WTC11 (cell line): ENCODE measurements around the gene GAGE13. TPM values are rescaled to one million over a fixed set of nuclear protein-coding genes. Genes with fewer than 3 reads are reported as not detected.

Experiments used
- ATAC-seq: fragments of 200-7000 bp; cut with Tn5 transposase; 2 replicates; pipeline ENCODE4 v1.10.0; 2021; ENCODE audit warnings: mild to moderate bottlenecking, moderate library complexity
- CTCF ChIA-PET: fragments of 300-600 bp; sonication (Branson Sonifier 250); formaldehyde crosslinking; loops from one replicate; lab custom pipeline; 2021; ENCODE audit warnings: antibody characterized with exemption; lab: Charles Lee
- POLR2A ChIA-PET: fragments of 350-600 bp; sonication (Branson Sonifier 250); formaldehyde crosslinking; loops from one replicate; lab custom pipeline; 2021; ENCODE audit warnings: antibody characterized with exemption; lab: Charles Lee
- DNase-seq: peaks from one replicate; pipeline ENCODE4 v3.0.0; 2021; ENCODE audit warnings: low spot score
- H3K27ac Mint-ChIP-seq: 2 replicates; pipeline ENCODE4 v1.8.0; 2021; ENCODE audit warnings: mixed read lengths
- H3K27me3 Mint-ChIP-seq: 2 replicates; pipeline ENCODE4 v1.8.0; 2021; ENCODE audit warnings: low read depth, mild to moderate bottlenecking, moderate library complexity, mixed read lengths
- H3K36me3 Mint-ChIP-seq: 2 replicates; pipeline ENCODE4 v1.8.0; 2021; ENCODE audit warnings: mixed read lengths
- H3K4me1 Mint-ChIP-seq: 2 replicates; pipeline ENCODE4 v1.8.0; 2022; ENCODE audit warnings: mixed read lengths
- H3K4me3 Mint-ChIP-seq: 2 replicates; pipeline ENCODE4 v1.8.0; 2021; ENCODE audit warnings: mild to moderate bottlenecking, moderate library complexity, mixed read lengths
- H3K9me3 Mint-ChIP-seq: 2 replicates; pipeline ENCODE4 v1.8.0; 2021; ENCODE audit warnings: mixed read lengths
- EMX1 ChIP-seq: fragments of 250-450 bp; sonication (Bioruptor Pico); IDR thresholded peaks from 2 replicates; pipeline ENCODE4 v1.8.0; 2021; ENCODE audit warnings: mild to moderate bottlenecking
- FOXK1 ChIP-seq: sonication (generic); formaldehyde crosslinking; IDR thresholded peaks from 2 replicates; pipeline ENCODE4 v1.8.0; 2022; ENCODE audit warnings: mild to moderate bottlenecking, moderate library complexity, missing genetic modification reagents
- FOXP1 ChIP-seq: sonication (generic); formaldehyde crosslinking; IDR thresholded peaks from 2 replicates; pipeline ENCODE4 v1.8.0; 2022; ENCODE audit warnings: missing genetic modification reagents, mild to moderate bottlenecking, moderate library complexity, borderline replicate concordance
- GRHL2 ChIP-seq: fragments of 250-450 bp; sonication (Bioruptor Pico); IDR thresholded peaks from 2 replicates; pipeline ENCODE4 v1.8.0; 2022; ENCODE audit warnings: mild to moderate bottlenecking, moderate library complexity; ENCODE audit not compliant: insufficient replicate concordance, severe bottlenecking
- MXD4 ChIP-seq: fragments of 250-450 bp; sonication (Bioruptor Pico); IDR thresholded peaks from 2 replicates; pipeline ENCODE4 v1.8.0; 2021; ENCODE audit warnings: mild to moderate bottlenecking, moderate library complexity, borderline replicate concordance
- NFATC4 ChIP-seq: fragments of 250-450 bp; sonication (Bioruptor Pico); IDR thresholded peaks from 2 replicates; pipeline ENCODE4 v1.9.0; 2021; ENCODE audit warnings: mild to moderate bottlenecking
- NR3C1 ChIP-seq: sonication (generic); formaldehyde crosslinking; conservative IDR thresholded peaks from 2 replicates; pipeline ENCODE4 v1.8.1; 2023; ENCODE audit warnings: low read depth, mild to moderate bottlenecking, missing genetic modification reagents
- PRRX2 ChIP-seq: fragments of 250-450 bp; sonication (Bioruptor Pico); IDR thresholded peaks from 2 replicates; pipeline ENCODE4 v1.8.0; 2021; ENCODE audit warnings: mild to moderate bottlenecking
- SMAD4 ChIP-seq: sonication (generic); formaldehyde crosslinking; IDR thresholded peaks from 2 replicates; pipeline ENCODE4 v1.8.0; 2022; ENCODE audit warnings: mild to moderate bottlenecking, missing genetic modification reagents
- TP53 ChIP-seq: sonication (generic); formaldehyde crosslinking; IDR thresholded peaks from 2 replicates; pipeline ENCODE4 v1.8.1; 2023; ENCODE audit warnings: mild to moderate bottlenecking, missing genetic modification reagents
- ZNF138 ChIP-seq: sonication (generic); formaldehyde crosslinking; conservative IDR thresholded peaks from 2 replicates; pipeline ENCODE4 v1.8.1; 2022; ENCODE audit warnings: mild to moderate bottlenecking, moderate library complexity, missing genetic modification reagents
- ZNF232 ChIP-seq: sonication (generic); formaldehyde crosslinking; IDR thresholded peaks from 2 replicates; pipeline ENCODE4 v1.8.0; 2022; ENCODE audit warnings: mild to moderate bottlenecking, missing genetic modification reagents
- ZNF416 ChIP-seq: fragments of 250-450 bp; sonication (Bioruptor Pico); IDR thresholded peaks from 2 replicates; pipeline ENCODE4 v1.9.0; 2021; ENCODE audit warnings: mild to moderate bottlenecking, inconsistent platforms
- total RNA-seq: library from RNA; stranded (reverse); gene quantifications from 3 replicates; pipeline ENCODE4 v1.2.3, GENCODE V29; 2021
- TF ChIP-seq, protein P1 (sequence below): fragments of 250-450 bp; sonication (Bioruptor Pico); conservative IDR thresholded peaks from 2 replicates; pipeline ENCODE4 v1.9.0; 2021; ENCODE audit warnings: mild to moderate bottlenecking
- TF ChIP-seq, protein P2 (sequence below): sonication (generic); formaldehyde crosslinking; IDR thresholded peaks from 2 replicates; pipeline ENCODE4 v1.8.1; 2023; ENCODE audit warnings: mild to moderate bottlenecking, missing genetic modification reagents, borderline replicate concordance
- TF ChIP-seq, protein P3 (sequence below): sonication (generic); formaldehyde crosslinking; IDR thresholded peaks from 2 replicates; pipeline ENCODE4 v1.8.1; 2022; ENCODE audit warnings: missing genetic modification reagents, borderline replicate concordance
- TF ChIP-seq, protein P4 (sequence below): sonication (generic); formaldehyde crosslinking; IDR thresholded peaks from 2 replicates; pipeline ENCODE4 v1.8.1; 2023; ENCODE audit warnings: mild to moderate bottlenecking, missing genetic modification reagents
- TF ChIP-seq, protein P5 (sequence below): sonication (generic); formaldehyde crosslinking; IDR thresholded peaks from 2 replicates; pipeline ENCODE4 v1.8.1; 2023; ENCODE audit warnings: mild to moderate bottlenecking, missing genetic modification reagents
- TF ChIP-seq, protein P6 (sequence below): sonication (generic); formaldehyde crosslinking; IDR thresholded peaks from 2 replicates; pipeline ENCODE4 v1.8.1; 2022; ENCODE audit warnings: mild to moderate bottlenecking, moderate library complexity, missing genetic modification reagents
- TF ChIP-seq, protein P7 (sequence below): sonication (generic); formaldehyde crosslinking; IDR thresholded peaks from 2 replicates; pipeline ENCODE4 v1.8.0; 2023; ENCODE audit warnings: mild to moderate bottlenecking, missing genetic modification reagents
- TF ChIP-seq, protein P8 (sequence below): sonication (generic); formaldehyde crosslinking; IDR thresholded peaks from 2 replicates; pipeline ENCODE4 v1.8.0; 2022; ENCODE audit warnings: mild to moderate bottlenecking, missing genetic modification reagents

Gene GAGE13
- total RNA-seq, 1 experiment from 2014 or later: not detected

DNA sequence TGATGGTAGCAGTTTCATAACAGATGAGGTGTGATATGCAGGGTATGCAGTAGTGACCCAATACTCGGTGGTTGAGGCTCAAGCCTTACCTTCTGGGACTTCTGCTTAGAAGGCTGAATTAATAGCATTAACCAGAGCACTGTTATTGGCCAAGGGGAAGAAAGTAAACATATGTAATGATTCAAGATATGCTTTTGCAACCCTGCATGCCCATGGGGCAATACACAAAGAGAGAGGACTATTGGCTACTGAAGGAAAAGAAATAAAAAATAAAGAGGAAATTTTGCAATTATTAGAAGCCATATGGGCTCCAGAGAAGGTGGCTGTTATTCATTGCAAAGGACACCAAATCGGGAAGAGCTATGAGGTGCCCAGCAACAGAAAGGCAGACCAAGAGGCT lies 19.2 kb upstream of the GAGE13 start (continued):
- TF ChIP-seq ZNF138 (CRISPR knock-in tag) (no peak), MXD4 (CRISPR knock-in tag) (no peak), NR3C1 (CRISPR knock-in tag) (no peak), EMX1 (CRISPR knock-in tag) (no peak), ZNF232 (CRISPR knock-in tag) (no peak)
- TF ChIP-seq, protein P1, sequence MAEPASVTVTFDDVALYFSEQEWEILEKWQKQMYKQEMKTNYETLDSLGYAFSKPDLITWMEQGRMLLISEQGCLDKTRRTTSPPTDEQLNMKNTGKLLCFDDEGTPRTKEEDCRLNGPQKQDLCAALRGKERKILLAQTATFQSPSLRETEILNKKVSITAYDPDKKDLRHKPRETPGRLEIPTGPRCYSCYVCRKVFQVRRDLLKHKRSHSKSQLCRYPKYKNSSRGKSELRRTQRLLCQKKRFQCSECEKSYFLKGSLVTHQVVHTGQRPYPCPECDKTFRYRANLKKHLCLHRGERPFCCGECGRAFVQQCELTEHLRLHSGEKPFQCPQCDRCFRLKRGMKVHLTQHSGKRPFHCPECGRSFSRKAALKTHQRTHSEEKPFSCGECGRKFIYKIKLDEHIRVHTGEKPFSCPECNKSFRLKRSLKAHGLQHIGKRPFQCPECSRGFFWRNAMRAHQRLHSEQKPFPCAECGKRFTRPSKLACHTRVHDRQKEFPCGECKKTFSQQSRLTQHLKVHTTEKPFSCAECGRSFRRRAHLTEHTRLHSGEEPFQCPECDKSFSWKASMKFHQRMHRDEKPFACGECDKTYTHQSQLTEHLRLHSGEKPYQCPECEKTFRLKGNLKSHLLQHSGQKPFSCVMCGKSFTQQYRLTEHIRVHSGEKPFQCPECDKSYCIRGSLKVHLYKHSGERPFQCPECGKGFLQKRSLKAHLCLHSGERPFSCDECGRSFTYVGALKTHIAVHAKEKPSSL (CRISPR knock-in tag): no peak
- TF ChIP-seq, protein P2, sequence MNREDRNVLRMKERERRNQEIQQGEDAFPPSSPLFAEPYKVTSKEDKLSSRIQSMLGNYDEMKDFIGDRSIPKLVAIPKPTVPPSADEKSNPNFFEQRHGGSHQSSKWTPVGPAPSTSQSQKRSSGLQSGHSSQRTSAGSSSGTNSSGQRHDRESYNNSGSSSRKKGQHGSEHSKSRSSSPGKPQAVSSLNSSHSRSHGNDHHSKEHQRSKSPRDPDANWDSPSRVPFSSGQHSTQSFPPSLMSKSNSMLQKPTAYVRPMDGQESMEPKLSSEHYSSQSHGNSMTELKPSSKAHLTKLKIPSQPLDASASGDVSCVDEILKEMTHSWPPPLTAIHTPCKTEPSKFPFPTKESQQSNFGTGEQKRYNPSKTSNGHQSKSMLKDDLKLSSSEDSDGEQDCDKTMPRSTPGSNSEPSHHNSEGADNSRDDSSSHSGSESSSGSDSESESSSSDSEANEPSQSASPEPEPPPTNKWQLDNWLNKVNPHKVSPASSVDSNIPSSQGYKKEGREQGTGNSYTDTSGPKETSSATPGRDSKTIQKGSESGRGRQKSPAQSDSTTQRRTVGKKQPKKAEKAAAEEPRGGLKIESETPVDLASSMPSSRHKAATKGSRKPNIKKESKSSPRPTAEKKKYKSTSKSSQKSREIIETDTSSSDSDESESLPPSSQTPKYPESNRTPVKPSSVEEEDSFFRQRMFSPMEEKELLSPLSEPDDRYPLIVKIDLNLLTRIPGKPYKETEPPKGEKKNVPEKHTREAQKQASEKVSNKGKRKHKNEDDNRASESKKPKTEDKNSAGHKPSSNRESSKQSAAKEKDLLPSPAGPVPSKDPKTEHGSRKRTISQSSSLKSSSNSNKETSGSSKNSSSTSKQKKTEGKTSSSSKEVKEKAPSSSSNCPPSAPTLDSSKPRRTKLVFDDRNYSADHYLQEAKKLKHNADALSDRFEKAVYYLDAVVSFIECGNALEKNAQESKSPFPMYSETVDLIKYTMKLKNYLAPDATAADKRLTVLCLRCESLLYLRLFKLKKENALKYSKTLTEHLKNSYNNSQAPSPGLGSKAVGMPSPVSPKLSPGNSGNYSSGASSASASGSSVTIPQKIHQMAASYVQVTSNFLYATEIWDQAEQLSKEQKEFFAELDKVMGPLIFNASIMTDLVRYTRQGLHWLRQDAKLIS (CRISPR knock-in tag): no peak
- TF ChIP-seq, protein P3, sequence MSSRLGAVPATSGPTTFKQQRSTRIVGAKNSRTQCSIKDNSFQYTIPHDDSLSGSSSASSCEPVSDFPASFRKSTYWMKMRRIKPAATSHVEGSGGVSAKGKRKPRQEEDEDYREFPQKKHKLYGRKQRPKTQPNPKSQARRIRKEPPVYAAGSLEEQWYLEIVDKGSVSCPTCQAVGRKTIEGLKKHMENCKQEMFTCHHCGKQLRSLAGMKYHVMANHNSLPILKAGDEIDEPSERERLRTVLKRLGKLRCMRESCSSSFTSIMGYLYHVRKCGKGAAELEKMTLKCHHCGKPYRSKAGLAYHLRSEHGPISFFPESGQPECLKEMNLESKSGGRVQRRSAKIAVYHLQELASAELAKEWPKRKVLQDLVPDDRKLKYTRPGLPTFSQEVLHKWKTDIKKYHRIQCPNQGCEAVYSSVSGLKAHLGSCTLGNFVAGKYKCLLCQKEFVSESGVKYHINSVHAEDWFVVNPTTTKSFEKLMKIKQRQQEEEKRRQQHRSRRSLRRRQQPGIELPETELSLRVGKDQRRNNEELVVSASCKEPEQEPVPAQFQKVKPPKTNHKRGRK (CRISPR knock-in tag): no peak
- TF ChIP-seq, protein P4, sequence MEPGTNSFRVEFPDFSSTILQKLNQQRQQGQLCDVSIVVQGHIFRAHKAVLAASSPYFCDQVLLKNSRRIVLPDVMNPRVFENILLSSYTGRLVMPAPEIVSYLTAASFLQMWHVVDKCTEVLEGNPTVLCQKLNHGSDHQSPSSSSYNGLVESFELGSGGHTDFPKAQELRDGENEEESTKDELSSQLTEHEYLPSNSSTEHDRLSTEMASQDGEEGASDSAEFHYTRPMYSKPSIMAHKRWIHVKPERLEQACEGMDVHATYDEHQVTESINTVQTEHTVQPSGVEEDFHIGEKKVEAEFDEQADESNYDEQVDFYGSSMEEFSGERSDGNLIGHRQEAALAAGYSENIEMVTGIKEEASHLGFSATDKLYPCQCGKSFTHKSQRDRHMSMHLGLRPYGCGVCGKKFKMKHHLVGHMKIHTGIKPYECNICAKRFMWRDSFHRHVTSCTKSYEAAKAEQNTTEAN: no peak

DNA sequence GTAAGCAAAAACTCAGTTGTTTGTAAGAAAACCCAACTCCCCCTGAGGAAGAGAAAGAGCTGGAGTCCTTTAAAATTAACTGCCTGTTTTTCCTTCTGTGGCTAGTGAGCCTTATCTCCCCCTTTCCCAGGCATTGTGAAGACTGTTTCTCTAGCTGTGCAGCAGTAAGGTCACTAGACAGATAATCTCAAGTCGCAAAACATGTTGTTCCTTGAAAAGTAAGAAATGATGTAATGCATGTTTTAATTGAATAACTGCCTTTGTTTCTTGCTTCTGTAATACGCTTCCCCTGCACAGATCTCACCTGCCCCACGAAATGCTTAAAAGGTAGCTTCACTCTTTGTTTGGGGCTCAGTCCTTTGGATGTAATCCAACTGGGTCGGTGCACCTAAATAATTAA lies 15.3 kb upstream of the GAGE13 start:
- Mint-ChIP-seq H3K27ac (no peak overlapping the region), H3K9me3 (no peaks in the 10 kb centered on the region), H3K4me3 (no peak overlapping the region), H3K36me3 (no peaks in the 10 kb centered on the region), H3K27me3 (no peaks in the 10 kb centered on the region), H3K4me1 (peaks cover 11% of the 10 kb centered on the region)
- POLR2A ChIA-PET: no interaction called here
- CTCF ChIA-PET: interaction anchor here (1.0 kb wide), 1 partner anchor 24 kb away, joined by 4 read pairs; no protein-coding TSS in a partner anchor
- DNase-seq: no peak
- no peak for ATAC-seq
- TF ChIP-seq, protein P5, sequence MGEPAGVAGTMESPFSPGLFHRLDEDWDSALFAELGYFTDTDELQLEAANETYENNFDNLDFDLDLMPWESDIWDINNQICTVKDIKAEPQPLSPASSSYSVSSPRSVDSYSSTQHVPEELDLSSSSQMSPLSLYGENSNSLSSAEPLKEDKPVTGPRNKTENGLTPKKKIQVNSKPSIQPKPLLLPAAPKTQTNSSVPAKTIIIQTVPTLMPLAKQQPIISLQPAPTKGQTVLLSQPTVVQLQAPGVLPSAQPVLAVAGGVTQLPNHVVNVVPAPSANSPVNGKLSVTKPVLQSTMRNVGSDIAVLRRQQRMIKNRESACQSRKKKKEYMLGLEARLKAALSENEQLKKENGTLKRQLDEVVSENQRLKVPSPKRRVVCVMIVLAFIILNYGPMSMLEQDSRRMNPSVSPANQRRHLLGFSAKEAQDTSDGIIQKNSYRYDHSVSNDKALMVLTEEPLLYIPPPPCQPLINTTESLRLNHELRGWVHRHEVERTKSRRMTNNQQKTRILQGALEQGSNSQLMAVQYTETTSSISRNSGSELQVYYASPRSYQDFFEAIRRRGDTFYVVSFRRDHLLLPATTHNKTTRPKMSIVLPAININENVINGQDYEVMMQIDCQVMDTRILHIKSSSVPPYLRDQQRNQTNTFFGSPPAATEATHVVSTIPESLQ (CRISPR knock-in tag): no peak
- TF ChIP-seq ZNF416 (CRISPR knock-in tag) (no peak), NFATC4 (no peak), FOXP1 (CRISPR knock-in tag) (no peak), SMAD4 (no peak), GRHL2 (no peak), FOXK1 (CRISPR knock-in tag) (no peak), TP53 (CRISPR knock-in tag) (no peak), PRRX2 (CRISPR knock-in tag) (no peak)
- TF ChIP-seq, protein P6, sequence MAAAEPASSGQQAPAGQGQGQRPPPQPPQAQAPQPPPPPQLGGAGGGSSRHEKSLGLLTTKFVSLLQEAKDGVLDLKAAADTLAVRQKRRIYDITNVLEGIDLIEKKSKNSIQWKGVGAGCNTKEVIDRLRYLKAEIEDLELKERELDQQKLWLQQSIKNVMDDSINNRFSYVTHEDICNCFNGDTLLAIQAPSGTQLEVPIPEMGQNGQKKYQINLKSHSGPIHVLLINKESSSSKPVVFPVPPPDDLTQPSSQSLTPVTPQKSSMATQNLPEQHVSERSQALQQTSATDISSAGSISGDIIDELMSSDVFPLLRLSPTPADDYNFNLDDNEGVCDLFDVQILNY (CRISPR knock-in tag): no peak
- TF ChIP-seq, protein P7, sequence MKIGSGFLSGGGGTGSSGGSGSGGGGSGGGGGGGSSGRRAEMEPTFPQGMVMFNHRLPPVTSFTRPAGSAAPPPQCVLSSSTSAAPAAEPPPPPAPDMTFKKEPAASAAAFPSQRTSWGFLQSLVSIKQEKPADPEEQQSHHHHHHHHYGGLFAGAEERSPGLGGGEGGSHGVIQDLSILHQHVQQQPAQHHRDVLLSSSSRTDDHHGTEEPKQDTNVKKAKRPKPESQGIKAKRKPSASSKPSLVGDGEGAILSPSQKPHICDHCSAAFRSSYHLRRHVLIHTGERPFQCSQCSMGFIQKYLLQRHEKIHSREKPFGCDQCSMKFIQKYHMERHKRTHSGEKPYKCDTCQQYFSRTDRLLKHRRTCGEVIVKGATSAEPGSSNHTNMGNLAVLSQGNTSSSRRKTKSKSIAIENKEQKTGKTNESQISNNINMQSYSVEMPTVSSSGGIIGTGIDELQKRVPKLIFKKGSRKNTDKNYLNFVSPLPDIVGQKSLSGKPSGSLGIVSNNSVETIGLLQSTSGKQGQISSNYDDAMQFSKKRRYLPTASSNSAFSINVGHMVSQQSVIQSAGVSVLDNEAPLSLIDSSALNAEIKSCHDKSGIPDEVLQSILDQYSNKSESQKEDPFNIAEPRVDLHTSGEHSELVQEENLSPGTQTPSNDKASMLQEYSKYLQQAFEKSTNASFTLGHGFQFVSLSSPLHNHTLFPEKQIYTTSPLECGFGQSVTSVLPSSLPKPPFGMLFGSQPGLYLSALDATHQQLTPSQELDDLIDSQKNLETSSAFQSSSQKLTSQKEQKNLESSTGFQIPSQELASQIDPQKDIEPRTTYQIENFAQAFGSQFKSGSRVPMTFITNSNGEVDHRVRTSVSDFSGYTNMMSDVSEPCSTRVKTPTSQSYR (CRISPR knock-in tag): no peak
- TF ChIP-seq, protein P8, sequence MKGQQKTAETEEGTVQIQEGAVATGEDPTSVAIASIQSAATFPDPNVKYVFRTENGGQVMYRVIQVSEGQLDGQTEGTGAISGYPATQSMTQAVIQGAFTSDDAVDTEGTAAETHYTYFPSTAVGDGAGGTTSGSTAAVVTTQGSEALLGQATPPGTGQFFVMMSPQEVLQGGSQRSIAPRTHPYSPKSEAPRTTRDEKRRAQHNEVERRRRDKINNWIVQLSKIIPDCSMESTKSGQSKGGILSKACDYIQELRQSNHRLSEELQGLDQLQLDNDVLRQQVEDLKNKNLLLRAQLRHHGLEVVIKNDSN: no peak
